Retinal pigment epithelial cell (primary cell): Measurements from ENCODE around the gene SRF.
"Not testable (repeated sequence)": the region's sequence is repeated elsewhere in the genome, so short reads cannot be mapped to it uniquely, and the experiment has no call there.

Source experiments
- DNase-seq: peaks from one replicate; pipeline ENCODE4 v3.0.0-alpha.2; 2010; ENCODE audit warnings: low read depth
- H3K4me3 ChIP-seq: 2 replicates; pipeline ENCODE4 v1.5.1; 2011; ENCODE audit warnings: mild to moderate bottlenecking, low read length, control low read depth, moderate library complexity
- TF ChIP-seq, protein P1 (sequence below): conservative IDR thresholded peaks from 2 replicates; pipeline ENCODE4 v1.5.1; 2011; ENCODE audit warnings: low read depth, low read length, control low read depth, inconsistent platforms

Gene SRF

DNA sequence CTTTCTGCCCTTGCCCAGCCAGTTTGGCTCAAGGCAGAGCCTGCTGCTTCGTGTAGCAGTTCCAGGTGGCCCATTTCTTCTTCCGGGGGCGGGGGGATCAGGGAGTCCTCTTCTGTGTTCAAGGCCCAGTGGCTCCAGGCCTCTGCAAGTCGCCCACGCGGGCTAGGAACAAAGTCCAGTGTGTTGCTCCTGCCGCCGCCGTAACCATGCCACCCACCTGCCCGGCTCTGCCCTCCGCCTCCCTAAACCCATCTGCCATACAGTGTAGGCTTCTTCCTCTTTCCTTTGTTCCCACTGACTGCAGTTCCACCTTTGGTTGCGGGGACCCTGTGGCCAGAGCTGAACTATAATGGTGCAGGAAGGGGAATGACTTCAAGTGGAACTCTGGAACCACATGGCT, 43.9 kb upstream of the SRF start:
- TF ChIP-seq, protein P1, sequence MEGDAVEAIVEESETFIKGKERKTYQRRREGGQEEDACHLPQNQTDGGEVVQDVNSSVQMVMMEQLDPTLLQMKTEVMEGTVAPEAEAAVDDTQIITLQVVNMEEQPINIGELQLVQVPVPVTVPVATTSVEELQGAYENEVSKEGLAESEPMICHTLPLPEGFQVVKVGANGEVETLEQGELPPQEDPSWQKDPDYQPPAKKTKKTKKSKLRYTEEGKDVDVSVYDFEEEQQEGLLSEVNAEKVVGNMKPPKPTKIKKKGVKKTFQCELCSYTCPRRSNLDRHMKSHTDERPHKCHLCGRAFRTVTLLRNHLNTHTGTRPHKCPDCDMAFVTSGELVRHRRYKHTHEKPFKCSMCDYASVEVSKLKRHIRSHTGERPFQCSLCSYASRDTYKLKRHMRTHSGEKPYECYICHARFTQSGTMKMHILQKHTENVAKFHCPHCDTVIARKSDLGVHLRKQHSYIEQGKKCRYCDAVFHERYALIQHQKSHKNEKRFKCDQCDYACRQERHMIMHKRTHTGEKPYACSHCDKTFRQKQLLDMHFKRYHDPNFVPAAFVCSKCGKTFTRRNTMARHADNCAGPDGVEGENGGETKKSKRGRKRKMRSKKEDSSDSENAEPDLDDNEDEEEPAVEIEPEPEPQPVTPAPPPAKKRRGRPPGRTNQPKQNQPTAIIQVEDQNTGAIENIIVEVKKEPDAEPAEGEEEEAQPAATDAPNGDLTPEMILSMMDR, result no peak
- no peak overlapping the region for H3K4me3 ChIP-seq
- DNase-seq, result no peak

DNA sequence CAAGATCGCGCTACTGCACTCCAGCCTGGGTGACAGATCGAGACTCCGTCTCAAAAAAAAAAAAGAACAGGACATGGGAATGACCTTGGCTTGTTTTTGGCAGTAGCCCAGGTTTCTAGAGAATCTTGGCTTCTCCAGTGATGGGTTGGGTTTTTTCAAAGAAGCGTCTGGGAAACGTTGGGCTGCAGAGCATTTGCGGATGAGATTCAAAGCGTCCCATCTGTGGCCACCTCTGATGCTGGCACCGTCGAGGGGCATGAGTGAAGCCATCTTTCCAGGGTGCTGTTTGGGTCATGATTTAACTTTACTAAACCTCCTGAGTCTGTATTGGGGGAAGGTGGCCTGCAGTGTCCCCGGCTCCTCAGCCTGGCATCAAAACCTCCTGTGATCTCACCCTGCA, 43.2 kb upstream of the SRF start:
- no peak overlapping the region for H3K4me3 ChIP-seq
- no peak for DNase-seq
- TF ChIP-seq, protein P1, result no peak

DNA sequence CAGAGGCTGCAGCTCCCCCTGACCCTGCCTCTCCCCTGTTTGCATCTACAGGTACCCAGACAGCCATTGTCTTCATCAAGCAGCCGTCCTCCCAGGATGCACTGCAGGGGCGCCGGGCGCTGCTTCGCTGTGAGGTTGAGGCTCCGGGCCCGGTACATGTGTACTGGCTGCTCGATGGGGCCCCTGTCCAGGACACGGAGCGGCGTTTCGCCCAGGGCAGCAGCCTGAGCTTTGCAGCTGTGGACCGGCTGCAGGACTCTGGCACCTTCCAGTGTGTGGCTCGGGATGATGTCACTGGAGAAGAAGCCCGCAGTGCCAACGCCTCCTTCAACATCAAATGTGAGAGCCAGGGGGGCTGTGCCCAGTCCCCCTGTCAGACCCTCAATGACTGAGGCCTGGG, 42.1 kb upstream of the SRF start:
- H3K4me3 ChIP-seq, result no peak overlapping the region
- TF ChIP-seq, protein P1, result no peak
- DNase-seq, result no peak

DNA sequence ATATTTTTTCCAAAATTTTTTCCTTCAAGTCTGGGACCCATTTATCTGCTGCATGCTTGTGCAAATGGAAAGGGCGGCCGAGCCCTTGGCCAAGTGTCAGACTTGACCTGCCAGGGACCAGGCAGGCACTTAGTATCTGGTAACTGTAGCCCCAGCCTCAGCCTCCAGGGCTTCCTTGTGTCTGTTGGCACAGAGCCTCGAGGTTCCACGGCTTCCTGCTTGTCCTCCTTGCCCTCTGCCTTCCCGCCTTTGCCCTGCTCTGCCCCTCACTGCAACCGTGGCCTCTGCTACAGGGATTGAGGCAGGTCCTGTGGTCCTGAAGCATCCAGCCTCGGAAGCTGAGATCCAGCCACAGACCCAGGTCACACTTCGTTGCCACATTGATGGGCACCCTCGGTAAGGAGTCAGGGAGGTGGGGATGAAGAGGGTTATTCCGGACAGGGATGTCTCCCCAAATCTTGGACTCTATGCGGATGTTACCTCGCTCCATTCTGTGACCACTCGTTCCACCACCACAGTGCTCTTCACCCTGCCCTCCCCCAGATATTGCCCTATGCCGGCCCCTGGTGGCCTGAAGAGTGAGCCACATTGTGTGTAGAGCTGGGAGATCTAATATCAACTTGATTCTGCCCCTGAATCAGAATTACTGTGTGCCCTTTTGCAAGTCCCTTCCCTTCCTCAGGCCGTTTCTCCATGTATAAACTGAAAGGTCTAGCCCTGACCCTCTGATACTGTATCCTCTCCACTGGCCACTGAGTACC, 41.5 kb upstream of the SRF start:
- no peak for DNase-seq
- TF ChIP-seq, protein P1, result peak; percentile 85
- H3K4me3 ChIP-seq, result no peak overlapping the region

DNA sequence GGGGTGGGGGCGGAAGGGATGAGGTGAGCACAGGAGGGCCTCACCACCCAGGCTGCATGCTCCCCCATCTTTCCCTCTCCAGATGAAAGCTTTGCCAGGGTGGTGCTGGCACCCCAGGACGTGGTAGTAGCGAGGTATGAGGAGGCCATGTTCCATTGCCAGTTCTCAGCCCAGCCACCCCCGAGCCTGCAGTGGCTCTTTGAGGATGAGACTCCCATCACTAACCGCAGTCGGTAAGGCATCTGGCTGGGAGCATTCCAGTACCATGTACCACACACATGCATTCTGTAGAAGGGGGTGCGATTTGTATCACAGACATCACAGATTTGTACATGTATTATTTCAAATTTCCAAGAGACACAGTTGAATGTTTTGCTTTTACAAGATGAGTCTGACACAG, 40.6 kb upstream of the SRF start:
- TF ChIP-seq, protein P1, result no peak
- DNase-seq, result no peak
- H3K4me3 ChIP-seq, result no peak overlapping the region

DNA sequence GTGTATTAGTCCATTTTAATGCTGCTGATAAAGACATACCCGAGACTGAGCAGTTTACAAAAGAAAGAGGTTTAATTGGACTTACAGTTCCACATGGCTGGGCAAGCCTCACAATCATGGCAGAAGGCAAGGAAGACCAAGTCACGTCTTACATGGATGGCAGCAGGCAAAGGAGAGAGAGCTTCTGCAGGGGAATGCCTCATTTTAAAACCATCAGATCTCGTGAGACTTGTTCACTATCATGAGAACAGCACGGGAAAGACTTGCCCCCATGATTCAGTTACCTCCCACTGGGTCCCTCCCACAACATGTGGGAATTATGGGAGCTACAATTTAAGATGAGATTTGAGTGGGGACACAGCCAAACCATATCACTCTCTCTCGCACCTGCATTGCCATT, 39.7 kb upstream of the SRF start:
- not testable (repeated sequence) for H3K4me3 ChIP-seq, DNase-seq

DNA sequence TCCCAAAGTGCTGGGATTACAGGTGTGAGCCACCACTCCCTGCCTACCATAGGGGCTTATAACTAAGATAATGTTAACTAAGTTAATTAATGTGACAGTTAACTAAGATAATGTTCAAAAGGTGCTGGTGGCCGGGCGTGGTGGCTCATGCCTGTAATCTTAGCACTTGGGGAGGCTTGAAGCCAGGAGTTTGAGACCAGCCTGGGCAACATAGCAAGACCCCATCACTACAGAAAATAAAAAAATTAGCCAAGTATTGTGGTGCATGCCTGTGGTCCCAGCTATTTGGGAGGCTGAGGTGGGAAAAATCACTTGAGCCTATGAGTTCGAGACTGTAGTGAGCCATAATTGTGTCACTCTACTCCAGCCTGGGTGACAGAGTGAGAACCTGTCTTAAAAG, 32.8 kb upstream of the SRF start:
- H3K4me3 ChIP-seq, result no peak overlapping the region
- DNase-seq, result no peak
- TF ChIP-seq, protein P1, result no peak

DNA sequence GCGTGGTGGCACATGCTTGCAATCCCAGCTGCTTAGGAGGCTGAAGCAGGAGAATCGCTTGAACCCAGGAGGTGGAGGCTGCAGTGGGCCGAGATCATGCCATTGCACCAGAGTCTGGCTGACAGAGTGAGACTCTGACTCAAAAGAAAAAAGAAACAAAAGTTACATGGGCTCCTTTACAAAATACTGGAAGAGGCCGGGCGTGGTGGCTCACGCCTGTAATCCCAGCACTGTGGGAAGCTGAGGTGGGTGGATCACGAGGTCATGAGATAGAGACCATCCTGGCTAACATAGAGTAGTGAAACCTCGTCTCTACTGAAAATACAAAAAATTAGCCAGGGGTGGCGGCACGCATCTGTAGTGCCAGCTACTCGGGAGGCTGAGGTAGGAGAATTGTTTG, 31.1 kb upstream of the SRF start:
- DNase-seq, result not testable (repeated sequence)

More for the DNA sequence above, 31.1 kb upstream of the SRF start:
- H3K4me3 ChIP-seq, result not testable (repeated sequence)
